Measurements from ENCODE around the gene ARMCX5.
A peak's percentile ranks its signal among the peaks of the same experiment; 100 is the strongest.

Gene ARMCX5

DNA sequence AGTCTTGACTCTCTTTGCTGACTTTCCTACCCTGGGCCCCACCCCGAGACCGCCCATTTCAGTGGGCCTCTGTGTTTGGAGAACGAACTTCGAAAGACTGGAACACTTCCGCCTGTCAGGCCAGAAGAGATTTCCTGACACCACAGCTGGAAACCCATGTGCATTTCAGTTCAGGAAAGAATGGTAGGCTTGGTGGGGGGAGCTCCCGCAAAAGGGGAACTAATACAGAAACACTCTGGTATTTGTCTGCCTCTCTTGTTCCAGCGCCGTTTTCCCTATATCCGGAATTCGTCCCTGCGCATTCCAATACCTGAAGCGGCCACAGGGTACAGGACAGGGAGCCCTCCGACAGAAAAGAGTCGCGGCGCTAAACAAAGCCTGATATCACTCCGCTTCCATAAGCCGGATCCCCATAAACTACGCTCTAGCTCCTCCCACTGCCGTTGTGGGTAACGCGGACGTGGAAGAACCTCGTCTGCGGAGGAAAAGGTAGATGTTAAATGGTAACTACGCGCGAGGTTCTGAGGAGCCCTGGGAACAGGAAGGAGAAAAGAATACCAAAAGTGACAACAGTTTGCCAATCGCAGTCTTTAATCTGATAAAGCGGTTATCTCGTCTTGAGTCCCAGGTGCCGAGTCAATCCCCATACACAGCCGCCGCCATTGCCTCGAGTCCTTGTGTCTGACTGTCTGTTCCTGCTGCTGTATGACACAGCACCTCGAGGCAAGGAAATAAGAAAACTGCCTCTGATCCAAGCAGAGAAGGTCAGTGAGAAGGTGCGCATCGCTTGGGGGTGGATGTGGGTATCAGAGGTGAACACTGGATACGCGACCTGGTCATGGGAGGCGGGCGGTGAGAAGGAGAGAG lies at the start of gene ARMCX5:
Gene ARMCX5, plus strand, starts transcription at position 432 of the 867 bp plus-strand sequence. CDS start 2,627 bp downstream, outside the sequence.
- peak; percentile 74 for DNase-seq

DNA sequence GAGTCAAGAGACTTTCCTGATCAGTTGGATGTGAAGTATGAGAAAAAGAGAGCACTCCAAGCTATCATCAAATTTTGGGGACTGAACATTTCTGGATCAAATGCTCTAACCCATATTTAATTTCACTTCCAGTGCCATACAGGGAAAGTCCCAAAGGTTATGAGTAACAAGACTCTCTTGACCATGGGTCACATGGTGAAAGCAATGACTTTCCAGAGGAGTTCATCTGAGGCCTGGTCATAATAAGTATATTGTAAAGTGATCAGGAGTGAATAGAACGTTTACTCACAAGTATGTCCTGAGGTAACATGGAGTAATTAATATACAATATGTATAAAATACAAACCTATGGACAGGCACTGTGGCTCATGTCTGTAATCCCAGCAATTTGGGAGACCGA lies 40.7 kb upstream of the ARMCX5 start:
- DNase-seq, result no peak

DNA sequence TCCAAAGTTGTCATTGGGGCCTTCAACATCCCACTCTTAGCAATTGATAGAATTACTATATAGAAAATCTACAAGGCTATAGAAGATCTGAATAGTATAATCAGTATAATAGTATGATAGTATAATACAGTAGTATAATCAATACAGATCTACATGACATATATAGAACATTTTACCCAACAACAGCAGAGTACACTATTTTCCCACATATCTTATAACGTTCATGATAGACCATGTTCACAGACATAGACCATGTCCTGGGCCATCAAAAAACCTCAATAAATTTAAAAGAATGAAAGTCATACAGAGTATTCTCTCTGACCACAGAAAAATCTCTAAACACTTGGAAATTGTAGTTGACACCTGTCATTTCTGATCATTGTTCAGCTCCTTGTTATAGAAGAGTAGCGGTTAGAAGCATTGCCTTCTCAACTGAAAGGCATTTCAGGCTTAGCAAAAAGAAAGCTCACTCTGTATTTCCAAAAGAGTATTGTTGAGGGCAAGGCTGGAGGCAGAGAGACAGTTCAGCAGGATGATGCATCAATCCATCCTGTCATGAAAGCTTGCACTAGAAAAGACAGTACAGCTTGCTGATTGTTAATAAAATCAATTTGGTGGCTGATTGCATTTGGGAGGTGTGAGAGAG lies 38.8 kb upstream of the ARMCX5 start:
- no peak for DNase-seq

DNA sequence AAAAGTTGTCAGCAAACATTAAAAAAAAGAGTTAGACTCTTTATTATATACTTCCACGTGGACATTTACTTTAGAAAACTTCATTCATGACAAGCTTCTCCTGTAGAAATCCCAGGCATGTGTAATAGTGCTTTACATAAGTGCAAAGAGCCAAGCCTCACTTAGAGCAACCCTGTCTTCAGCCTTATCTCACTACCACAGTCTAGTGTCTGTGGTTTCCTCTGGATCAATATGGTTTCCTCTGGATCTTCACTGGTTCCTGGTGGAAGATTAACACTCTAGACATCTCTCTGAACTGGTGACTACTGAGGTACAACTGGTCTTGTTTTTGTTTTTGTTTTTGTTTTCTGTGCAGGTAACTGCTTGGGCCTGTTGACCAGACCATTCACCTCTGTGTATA lies 18.4 kb upstream of the ARMCX5 start:
- no peak for DNase-seq

DNA sequence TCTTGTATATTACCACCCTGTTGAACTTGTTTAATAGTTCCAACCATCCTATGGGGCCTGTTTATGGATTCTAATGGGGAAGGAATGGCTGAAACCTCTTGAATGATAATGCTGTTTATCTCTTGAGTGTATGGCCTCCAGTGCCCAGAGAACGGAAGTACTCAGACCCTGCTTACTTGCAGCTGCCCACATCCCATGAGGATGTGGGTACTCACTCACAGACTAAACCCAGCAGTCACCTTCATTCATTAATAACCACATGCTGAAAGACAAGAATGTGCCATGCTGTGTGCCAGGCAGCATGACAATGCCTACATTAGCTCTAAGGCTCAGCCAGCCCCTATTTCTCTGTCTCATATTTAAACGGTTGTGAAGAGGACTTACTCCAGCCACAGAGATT lies 5.9 kb upstream of the ARMCX5 start:
- DNase-seq, result no peak

DNA sequence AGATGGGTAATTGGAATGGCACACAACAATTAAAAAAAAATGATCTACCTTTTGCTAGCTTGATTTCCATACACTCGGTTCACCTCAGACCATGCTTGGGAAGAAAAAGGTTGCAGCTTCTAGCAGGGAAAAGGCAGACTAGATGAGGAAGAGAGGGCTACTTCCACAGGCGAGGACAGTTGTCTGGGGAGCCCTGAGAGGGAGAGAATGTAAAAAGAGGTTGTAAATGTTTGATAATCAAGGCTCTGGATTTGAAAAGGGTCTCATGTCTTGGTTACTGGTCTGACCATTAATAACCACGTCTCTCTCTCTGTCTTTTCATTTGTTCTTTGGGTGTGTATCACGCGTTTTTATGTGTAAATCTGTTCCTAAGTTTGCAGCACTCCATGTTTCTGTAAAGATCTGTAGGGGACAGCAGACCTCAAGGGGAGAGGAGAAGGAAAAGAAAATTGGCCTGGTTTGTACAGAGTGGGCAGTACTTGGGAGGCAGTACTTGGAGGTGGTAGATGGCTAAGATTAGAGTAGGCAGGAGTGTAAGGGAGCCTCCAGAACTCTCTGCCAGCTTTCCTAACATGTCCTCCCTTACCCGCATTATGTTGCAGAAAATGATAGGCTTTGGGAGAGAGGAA lies 750 bp downstream of the ARMCX5 start:
- DNase-seq, result no peak

DNA sequence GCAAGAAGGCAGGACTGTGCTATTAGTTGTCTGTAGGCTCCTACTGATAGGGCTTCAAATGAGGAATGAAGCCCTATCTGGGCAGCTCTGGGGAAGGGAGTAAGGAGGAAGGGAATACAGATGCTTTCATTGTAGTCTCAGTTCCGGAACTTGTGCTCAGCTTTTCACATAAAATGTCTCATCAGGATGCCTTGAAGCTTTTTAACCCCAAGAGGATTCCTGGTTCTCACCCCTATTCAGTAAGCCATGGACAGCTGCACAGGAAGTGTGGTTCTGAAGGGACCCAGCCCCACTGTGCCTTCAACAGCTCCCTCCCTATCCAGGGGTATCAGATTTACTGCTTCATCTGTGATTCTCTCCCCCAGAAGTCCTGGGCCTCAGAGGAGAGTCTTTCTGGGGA lies 5.0 kb downstream of the ARMCX5 start:
- no peak for DNase-seq

DNA sequence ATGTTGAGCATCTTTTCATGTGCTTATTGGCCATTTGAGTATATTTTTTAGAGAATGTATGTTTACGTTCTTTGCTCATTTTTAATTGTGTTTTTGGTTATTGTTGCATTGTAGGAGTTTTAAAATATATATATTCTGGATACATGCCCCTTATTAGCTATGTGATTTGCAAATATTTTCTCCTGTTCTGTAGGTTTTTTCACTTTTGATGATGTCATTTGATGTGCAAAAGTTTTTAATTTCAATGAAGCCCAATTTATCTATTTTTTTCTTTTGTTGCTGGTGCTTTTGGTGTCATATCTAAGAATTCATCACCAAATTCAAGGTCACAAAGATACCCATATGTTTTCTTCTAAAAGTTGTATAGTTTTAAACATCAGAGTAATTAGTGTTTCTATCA lies 6.8 kb downstream of the ARMCX5 start:
- DNase-seq, result no peak

DNA sequence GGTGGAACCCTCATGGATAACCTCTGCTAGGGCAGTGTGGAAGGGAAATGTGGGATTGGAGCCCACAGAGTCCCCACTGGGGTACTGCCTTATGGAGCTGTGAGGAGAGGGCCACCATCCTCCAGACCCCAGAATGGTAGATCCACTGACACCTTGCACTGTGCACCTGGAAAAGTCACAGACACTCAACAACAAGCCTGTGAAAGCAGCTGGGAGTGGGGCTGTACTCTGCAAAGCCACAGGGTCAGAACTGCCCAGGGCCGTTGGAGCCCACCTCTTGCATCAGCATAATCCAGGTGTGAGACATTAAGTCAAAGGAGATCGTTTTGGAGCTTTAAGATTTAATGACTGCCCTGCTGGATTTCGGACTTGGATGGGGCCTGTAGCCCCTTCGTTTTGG lies 11.6 kb downstream of the ARMCX5 start:
- no peak for DNase-seq

DNA sequence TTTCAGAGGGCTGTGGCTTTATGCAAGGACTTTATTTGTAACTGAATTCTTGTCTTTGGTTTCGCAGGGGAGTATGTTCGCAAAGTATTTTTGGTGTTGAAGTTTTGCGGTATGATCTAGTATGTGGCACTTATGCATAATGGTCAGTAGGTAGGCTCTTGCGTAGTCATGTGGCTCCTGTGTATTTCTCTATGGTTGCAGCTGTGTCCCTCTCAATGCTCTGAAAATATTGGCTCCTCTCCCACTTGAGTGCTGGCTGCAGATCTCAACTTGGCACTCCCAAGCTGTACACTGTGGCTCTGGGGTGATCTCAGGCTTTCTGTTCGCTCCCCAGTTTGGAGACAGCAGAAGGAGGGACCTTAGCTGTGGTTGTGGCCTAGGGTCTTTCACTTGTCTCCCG lies 24.8 kb downstream of the ARMCX5 start:
- no peak for DNase-seq

DNA sequence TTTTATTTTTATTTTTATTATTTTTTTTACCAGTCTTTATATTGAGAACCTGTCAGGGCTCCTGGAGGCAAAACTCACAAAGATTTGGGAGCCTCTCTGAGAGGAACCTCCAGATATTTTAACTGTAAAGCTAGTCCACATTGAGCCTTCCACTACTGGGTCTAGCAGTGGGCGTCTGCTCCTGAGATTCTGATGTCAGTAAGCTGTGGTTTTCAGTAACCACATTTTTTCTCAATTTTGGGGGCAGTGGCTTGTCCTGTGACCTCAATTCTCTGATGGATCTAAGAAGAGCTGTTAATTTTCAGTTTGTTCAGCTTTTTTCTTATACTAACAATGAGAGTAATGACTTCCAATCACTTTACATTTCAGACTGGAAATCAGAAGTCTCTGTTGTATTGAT lies 28.3 kb downstream of the ARMCX5 start:
- no peak for DNase-seq

DNA sequence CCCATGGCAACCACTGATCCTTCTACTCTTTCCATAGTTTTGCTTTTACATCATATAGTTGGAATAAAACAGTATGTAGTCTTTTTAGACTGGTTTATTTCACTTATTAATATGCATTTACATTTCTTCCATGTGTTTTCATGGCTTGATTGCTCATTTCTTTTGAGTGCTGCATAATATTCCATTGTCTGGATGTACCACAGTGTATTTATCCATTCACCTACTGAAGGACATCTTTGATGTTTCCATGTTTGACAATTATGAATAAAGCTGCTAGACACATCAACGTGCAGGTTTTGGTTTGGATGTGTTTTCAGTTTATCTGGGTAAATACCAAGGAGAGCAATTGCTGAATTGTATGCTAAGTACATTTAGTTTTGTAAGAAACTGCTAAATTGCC lies 38.2 kb downstream of the ARMCX5 start:
- DNase-seq, result no peak

DNA sequence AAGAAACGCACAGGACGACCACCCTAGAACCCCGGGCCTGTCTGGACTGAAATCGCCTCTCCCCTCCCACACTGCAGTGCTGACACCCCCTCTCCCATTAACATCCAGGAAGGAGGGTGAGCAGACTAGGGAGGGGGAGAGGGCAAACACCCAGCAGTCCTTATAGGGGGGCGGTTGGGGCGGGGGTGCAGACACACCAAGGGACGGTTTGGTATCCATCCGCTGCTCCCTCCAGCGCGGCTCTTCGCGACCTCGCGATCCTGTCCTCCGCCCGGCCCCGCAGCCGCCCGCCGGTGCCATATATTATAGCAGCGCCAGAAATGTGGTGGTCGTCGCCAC lies 51.6 kb downstream of the ARMCX5 start:
- DNase-seq, result no peak

DNA sequence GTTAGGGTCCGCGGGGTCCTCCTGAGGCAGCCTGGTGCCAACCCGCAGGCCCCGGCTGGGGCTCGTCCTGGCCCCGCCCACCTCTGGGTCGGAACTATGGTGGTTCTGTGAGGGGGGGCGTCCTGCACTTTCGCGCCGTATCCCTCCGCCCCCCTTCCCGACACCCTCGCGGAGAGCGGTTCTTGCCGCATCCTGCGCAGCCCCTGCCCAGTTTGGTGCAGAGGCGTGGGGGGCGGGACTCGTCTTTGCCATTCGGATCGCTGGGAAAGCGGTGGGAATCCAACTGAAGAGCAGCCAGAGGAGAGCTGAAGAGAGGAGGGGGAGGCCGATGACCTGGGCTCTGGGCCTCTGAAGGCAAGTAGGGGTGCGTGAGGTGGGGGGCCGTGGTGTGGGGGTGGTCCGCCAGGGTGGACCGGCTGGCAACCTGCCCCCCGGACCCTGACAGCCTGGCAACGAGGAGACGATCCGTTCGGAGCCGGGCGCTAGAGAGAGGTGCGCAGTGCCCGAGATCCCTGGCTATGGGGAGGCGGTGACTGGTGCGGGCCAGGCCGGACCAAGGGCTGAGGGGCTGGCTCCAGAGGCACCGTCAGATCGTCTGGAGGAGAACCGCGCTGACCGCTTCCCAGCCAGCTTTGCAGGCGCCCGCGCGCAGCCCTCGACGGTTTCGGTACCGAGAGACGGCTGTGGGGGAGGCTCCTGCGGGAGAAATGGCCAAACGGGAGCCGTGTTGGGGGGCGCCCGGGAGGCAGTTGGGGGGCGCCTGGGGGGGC lies 52.1 kb downstream of the ARMCX5 start, which contains the start of gene GPRASP1:
Gene GPRASP1, plus strand, starts transcription at position 242 of the 770 bp plus-strand sequence. CDS start 2,431 bp downstream, outside the sequence.
- DNase-seq, result peak; percentile 34

DNA sequence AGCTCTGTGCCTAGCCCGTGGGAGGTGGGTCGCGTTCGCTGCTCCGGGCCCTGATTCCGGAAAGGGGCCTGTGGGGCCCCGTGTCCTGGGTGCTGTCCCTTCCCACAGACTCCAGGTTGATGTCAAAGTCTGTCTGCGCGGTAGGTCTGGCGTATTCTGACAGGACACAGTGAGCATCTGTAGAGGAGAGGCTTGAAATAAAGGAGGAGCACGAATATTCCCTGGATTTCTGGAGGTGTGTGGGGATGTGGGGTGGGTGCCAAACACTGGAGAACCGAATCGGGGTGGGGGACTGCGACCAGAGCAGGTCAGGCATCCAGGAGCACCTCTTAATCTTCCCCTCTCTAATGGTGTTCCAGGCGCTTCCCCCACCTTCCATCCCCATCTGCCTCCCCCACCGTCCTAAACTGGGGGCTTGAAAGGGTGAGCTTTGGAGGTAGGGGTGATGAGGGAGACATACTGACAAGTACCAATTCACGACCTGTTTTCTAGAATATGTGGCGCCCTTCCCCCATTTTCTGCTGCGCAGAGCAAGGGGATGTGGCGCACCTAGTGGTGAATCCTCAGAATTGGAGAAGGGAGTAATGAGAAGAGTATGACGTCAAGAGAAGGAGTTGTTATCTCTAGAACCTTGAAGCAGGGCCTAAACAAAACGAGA lies 52.8 kb downstream of the ARMCX5 start:
- DNase-seq, result peak; percentile 62

Measured in activated CD4-positive, alpha-beta T cell treated with anti-CD3 and anti-CD28 coated beads for 48 hours (primary cell).